PFSK-1 (cell line): ENCODE measurements around the gene STIM2.

Experiments used
- FOXP2 ChIP-seq: optimal IDR thresholded peaks from 2 replicates; pipeline ENCODE3; 2011; ENCODE audit warnings: borderline replicate concordance, control low read depth, inconsistent platforms; ENCODE audit not compliant: insufficient read depth; ENCODE audit errors: extremely low read length, extremely low read depth
- POLR2AphosphoS5 ChIP-seq: IDR thresholded peaks from 2 replicates; pipeline ENCODE4 v1.6.1; 2012; ENCODE audit warnings: low read depth, mild to moderate bottlenecking, control low read depth, low read length, moderate library complexity
- REST ChIP-seq, 2 experiments: IDR thresholded peaks; 2 replicates each; pipeline versions ENCODE4 v1.6.1 to v1.8.0; 2011 to 2012; ENCODE audit warnings: low read depth in 2 of 2, low read length in 2 of 2, control low read depth in 1 of 2, inconsistent platforms in 1 of 2, mild to moderate bottlenecking in 1 of 2, moderate library complexity in 1 of 2; ENCODE audit not compliant: insufficient read depth in 1 of 2
- SIN3A ChIP-seq: IDR thresholded peaks from 2 replicates; pipeline ENCODE4 v1.6.1; 2012; ENCODE audit warnings: mild to moderate bottlenecking, low read length, moderate library complexity, borderline replicate concordance; ENCODE audit not compliant: insufficient read depth
- TAF1 ChIP-seq: IDR thresholded peaks from 2 replicates; pipeline ENCODE4 v1.6.1; 2012; ENCODE audit warnings: low read length, control low read depth, borderline replicate concordance; ENCODE audit not compliant: insufficient read depth

STIM2 gene

GRCh38 chr4:26905172-26905571 is 44.5 kb downstream of the STIM2 start:
- TF ChIP-seq TAF1 = no peak
- TF ChIP-seq REST (IDR thresholded peaks at IDR 0.05; ENCODE audit: insufficient read depth in 1 of 2, low read depth in 2 of 2, low read length in 2 of 2) = no peak
- no peak for TF ChIP-seq POLR2AphosphoS5
- no peak for TF ChIP-seq SIN3A
- TF ChIP-seq FOXP2 = no peak

GRCh38 chr4:26907731-26908599 is 47.3 kb downstream of the STIM2 start:
- TF ChIP-seq POLR2AphosphoS5 (no peak), FOXP2 (no peak), SIN3A (no peak), REST (IDR thresholded peaks at IDR 0.05; ENCODE audit: insufficient read depth in 1 of 2, low read depth in 2 of 2, low read length in 2 of 2) (no peak), TAF1 (no peak)

- TF ChIP-seq POLR2AphosphoS5 (no peak), REST (IDR thresholded peaks at IDR 0.05; ENCODE audit: insufficient read depth in 1 of 2, low read depth in 2 of 2, low read length in 2 of 2) (no peak)
These were observed 48.7 kb downstream of the STIM2 start for GRCh38 chr4:26909369-26909768.

GRCh38 chr4:26911254-26911653 is 50.6 kb downstream of the STIM2 start:
- TF ChIP-seq SIN3A (no peak), TAF1 (no peak), FOXP2 (no peak), REST (IDR thresholded peaks at IDR 0.05; ENCODE audit: insufficient read depth in 1 of 2, low read depth in 2 of 2, low read length in 2 of 2) (no peak), POLR2AphosphoS5 (no peak)

GRCh38 chr4:26912069-26912468 is 51.4 kb downstream of the STIM2 start:
- TF ChIP-seq POLR2AphosphoS5 (no peak), SIN3A (no peak), FOXP2 (no peak), REST (IDR thresholded peaks at IDR 0.05; ENCODE audit: insufficient read depth in 1 of 2, low read depth in 2 of 2, low read length in 2 of 2) (no peak), TAF1 (no peak)
